Amniotic stem cell (primary cell): ENCODE measurements around the gene MARK3.

ENCODE experiments used
- DNase-seq: peaks from one replicate; lab custom pipeline; 2025; lab: John Stamatoyannopoulos, UW

Gene MARK3

GRCh38 chr14:103367995-103368394 is 17.2 kb upstream of the MARK3 start:
- DNase-seq = no peak

GRCh38 chr14:103370087-103370486 is 15.1 kb upstream of the MARK3 start:
- no peak for DNase-seq

- DNase-seq = no peak
These were observed 13.2 kb upstream of the MARK3 start for GRCh38 chr14:103372017-103372416.

GRCh38 chr14:103372552-103373304 is 12.5 kb upstream of the MARK3 start:
- DNase-seq = peak; percentile 66

GRCh38 chr14:103374121-103374520 is 11.1 kb upstream of the MARK3 start:
- DNase-seq = no peak

- no peak for DNase-seq
These were observed 7.6 kb upstream of the MARK3 start for GRCh38 chr14:103377522-103378037.

- no peak for DNase-seq
These were observed 7.0 kb upstream of the MARK3 start for GRCh38 chr14:103378038-103378854.

- DNase-seq = no peak
These were observed 4.4 kb upstream of the MARK3 start for GRCh38 chr14:103380719-103381377.

GRCh38 chr14:103382376-103382775 is 2.8 kb upstream of the MARK3 start:
- DNase-seq = peak; percentile 48

GRCh38 chr14:103384450-103385151 is 614 bp upstream of the MARK3 start:
- DNase-seq = no peak

- no peak for DNase-seq
These were observed 906 bp downstream of the MARK3 start for GRCh38 chr14:103385929-103386712.

- no peak for DNase-seq
These were observed 1.6 kb downstream of the MARK3 start for GRCh38 chr14:103386713-103387329.

- no peak for DNase-seq
These were observed 3.4 kb downstream of the MARK3 start for GRCh38 chr14:103388664-103389063.

- no peak for DNase-seq
These were observed 5.4 kb downstream of the MARK3 start for GRCh38 chr14:103390605-103391004.

- peak; percentile 67 for DNase-seq
These were observed 5.8 kb downstream of the MARK3 start for GRCh38 chr14:103391048-103391447.

- DNase-seq = no peak
These were observed 6.9 kb downstream of the MARK3 start for GRCh38 chr14:103392106-103392505.

- DNase-seq = no peak
These were observed 7.4 kb downstream of the MARK3 start for GRCh38 chr14:103392572-103392971.

GRCh38 chr14:103393070-103393469 is 7.9 kb downstream of the MARK3 start:
- DNase-seq = no peak

GRCh38 chr14:103393676-103394626 is 8.7 kb downstream of the MARK3 start:
- DNase-seq = no peak
